Neural cell (in vitro differentiated cells): Measurements from ENCODE around the gene ADCYAP1. TPM values are rescaled to one million over a fixed set of nuclear protein-coding genes. Genes with fewer than 3 reads are reported as not detected.

Experiments
- H2AFZ ChIP-seq: fragments of 200-600, 300-800 bp; sonication (generic), shearing (Covaris generic); 2 replicates; pipeline ENCODE4 v1.6.0; 2014; ENCODE audit warnings: low read depth, mild to moderate bottlenecking, antibody characterized with exemption, low read length, moderate library complexity
- H3F3A ChIP-seq: fragments of 200-600 bp; shearing (Covaris generic); 2 replicates; pipeline ENCODE4 v1.6.1; 2016; ENCODE audit warnings: mild to moderate bottlenecking, moderate library complexity, mixed read lengths, antibody characterized with exemption, low read length; ENCODE audit not compliant: insufficient read depth, poor library complexity, severe bottlenecking
- H3K27ac ChIP-seq: fragments of 200-600, 300-800 bp; sonication (generic), shearing (Covaris generic); 2 replicates; pipeline ENCODE4 v1.5.1; 2014; ENCODE audit warnings: mild to moderate bottlenecking, low read length, moderate library complexity
- H3K27me3 ChIP-seq: fragments of 300-800, 200-600 bp; sonication (generic), shearing (Covaris generic); 2 replicates; pipeline ENCODE4 v1.6.0; 2014; ENCODE audit warnings: mild to moderate bottlenecking, low read depth, low read length, moderate library complexity; ENCODE audit not compliant: insufficient read depth
- H3K36me3 ChIP-seq: fragments of 300-800, 200-600 bp; sonication (generic), shearing (Covaris generic); 2 replicates; pipeline ENCODE4 v1.5.1; 2014; ENCODE audit warnings: mild to moderate bottlenecking, antibody characterized with exemption, low read length, moderate library complexity; ENCODE audit not compliant: insufficient read depth
- H3K4me2 ChIP-seq: fragments of 300-800, 200-600 bp; sonication (generic), shearing (Covaris generic); 2 replicates; pipeline ENCODE4 v1.6.0; 2014; ENCODE audit warnings: mild to moderate bottlenecking, low read length
- H3K4me3 ChIP-seq: fragments of 300-800, 200-600 bp; sonication (generic), shearing (Covaris generic); 2 replicates; pipeline ENCODE4 v1.5.1; 2014; ENCODE audit warnings: mild to moderate bottlenecking, low read length, moderate library complexity
- H3K79me2 ChIP-seq: fragments of 200-600 bp; shearing (Covaris generic); replicated peaks from 2 replicates; pipeline ENCODE4 v1.6.0; 2014; ENCODE audit warnings: mild to moderate bottlenecking, low read length, moderate library complexity; ENCODE audit not compliant: insufficient read depth
- H3K9ac ChIP-seq: fragments of 300-800, 200-600 bp; sonication (generic), shearing (Covaris generic); 2 replicates; pipeline ENCODE4 v1.6.1; 2016; ENCODE audit warnings: mild to moderate bottlenecking, low read length, mixed read lengths
- H3K9me2 ChIP-seq: fragments of 200-600 bp; shearing (Covaris generic); 2 replicates; pipeline ENCODE4 v1.6.1; 2016; ENCODE audit warnings: mild to moderate bottlenecking, low read length, mixed read lengths; ENCODE audit not compliant: insufficient read depth
- H3K9me3 ChIP-seq: fragments of 200-600, 300-800 bp; sonication (generic), shearing (Covaris generic); 2 replicates; pipeline ENCODE4 v1.6.1; 2016; ENCODE audit warnings: mild to moderate bottlenecking, mixed run types, low read length, moderate library complexity, mixed read lengths
- H4K20me1 ChIP-seq: fragments of 200-600 bp; shearing (Covaris generic); 2 replicates; pipeline ENCODE4 v1.6.1; 2016; ENCODE audit warnings: mild to moderate bottlenecking, mixed run types; ENCODE audit not compliant: insufficient read depth
- CTCF ChIP-seq: fragments of 450-650 bp; IDR thresholded peaks from 2 replicates; pipeline ENCODE4 v1.5.1; 2014; ENCODE audit warnings: antibody characterized with exemption, mild to moderate bottlenecking, moderate library complexity; ENCODE audit not compliant: poor library complexity, severe bottlenecking
- EP300 ChIP-seq: fragments of 450-650 bp; conservative IDR thresholded peaks from 2 replicates; pipeline ENCODE4 v1.6.1; 2014; ENCODE audit warnings: antibody characterized with exemption, mild to moderate bottlenecking, moderate library complexity; ENCODE audit not compliant: poor library complexity, severe bottlenecking
- EZH2 ChIP-seq: fragments of 200-600, 300-800 bp; shearing (Covaris generic), sonication (generic); IDR thresholded peaks from 2 replicates; pipeline ENCODE4 v1.6.1; 2014; ENCODE audit warnings: antibody characterized with exemption, low read length, borderline replicate concordance, mild to moderate bottlenecking; ENCODE audit not compliant: insufficient read depth, poor library complexity, severe bottlenecking
- MXI1 ChIP-seq: fragments of 450-650 bp; conservative IDR thresholded peaks from 2 replicates; pipeline ENCODE4 v1.6.1; 2014; ENCODE audit warnings: antibody characterized with exemption, mild to moderate bottlenecking; ENCODE audit not compliant: poor library complexity, severe bottlenecking
- POLR2AphosphoS5 ChIP-seq: IDR thresholded peaks from 2 replicates; pipeline ENCODE4 v1.6.1; 2012
- RAD21 ChIP-seq: fragments of 450-650 bp; conservative IDR thresholded peaks from 2 replicates; pipeline ENCODE4 v1.6.1; 2014; ENCODE audit warnings: antibody characterized with exemption, mild to moderate bottlenecking, moderate library complexity
- REST ChIP-seq: IDR thresholded peaks from 2 replicates; pipeline ENCODE4 v1.6.1; 2012; ENCODE audit warnings: borderline replicate concordance
- SMC3 ChIP-seq: fragments of 450-650 bp; conservative IDR thresholded peaks from 2 replicates; pipeline ENCODE4 v1.6.1; 2014; ENCODE audit warnings: antibody characterized with exemption, mild to moderate bottlenecking, moderate library complexity; ENCODE audit not compliant: poor library complexity
- TAF1 ChIP-seq: IDR thresholded peaks from 2 replicates; pipeline ENCODE4 v1.6.1; 2012; ENCODE audit warnings: low read depth
- polyA plus RNA-seq: library from polyadenylated mRNA; depleted of rRNA; stranded (reverse); fragments of >200 nt; gene quantifications from 2 replicates; pipeline ENCODE4 v1.2.3, GENCODE V29; 2014

Gene ADCYAP1
- polyA plus RNA-seq, 1 donor from 2014 or later, result 0.98 TPM

DNA sequence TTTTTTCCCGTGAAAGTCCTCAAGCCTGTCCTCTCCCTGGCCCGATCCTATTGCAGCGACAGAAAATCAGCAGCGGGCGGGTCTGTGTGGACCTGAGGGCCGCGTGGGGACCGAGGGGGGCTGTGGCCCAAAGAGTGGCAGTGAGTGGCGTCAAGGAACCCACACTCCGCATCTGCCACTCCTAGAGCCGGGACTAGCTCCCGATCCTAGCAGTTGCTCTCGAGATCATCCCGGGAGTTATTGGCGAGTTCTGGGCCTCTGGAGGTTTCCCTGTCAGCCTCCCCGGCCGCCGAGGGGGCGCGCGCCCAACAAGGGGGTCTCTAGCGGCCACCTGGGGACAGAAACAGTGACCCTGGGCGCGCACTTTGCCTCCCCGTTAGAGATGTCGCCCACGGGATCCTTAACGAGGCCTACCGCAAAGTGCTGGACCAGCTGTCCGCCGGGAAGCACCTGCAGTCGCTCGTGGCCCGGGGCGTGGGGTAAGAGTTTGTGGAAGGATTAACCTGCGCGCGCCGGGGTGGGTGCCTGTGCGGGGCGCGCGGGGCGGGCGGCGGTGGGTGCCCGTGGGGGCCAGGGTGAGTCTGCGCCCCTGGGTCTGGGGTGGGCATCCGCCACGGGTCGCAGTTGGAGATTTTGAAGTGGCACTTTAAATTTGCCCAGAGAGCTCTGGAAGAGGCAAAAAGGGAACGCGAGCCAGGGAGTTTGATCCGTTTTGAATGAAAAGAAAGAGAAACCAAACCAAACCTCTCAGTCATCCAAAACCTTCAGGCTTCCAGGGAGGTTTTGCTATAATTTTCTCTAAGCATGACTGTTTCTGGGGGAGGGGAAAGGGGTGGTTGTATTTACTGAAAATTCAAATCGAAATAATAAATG lies 3.5 kb downstream of the ADCYAP1 start:
- H3K36me3 ChIP-seq, result no peaks in the 10 kb centered on the region
- H3K4me2 ChIP-seq, result peak overlapping the region; percentile 50
- no peak overlapping the region for H3K27ac ChIP-seq
- no peak overlapping the region for H2AFZ ChIP-seq
- H3K79me2 ChIP-seq, result no peaks in the 10 kb centered on the region
- peak overlapping the region; percentile 65 for H3K4me3 ChIP-seq
- H3K27me3 ChIP-seq, result peaks cover 93% of the 10 kb centered on the region
- no peaks in the 10 kb centered on the region for H3K9me3 ChIP-seq
- H3K9ac ChIP-seq, result no peak overlapping the region
- no peaks in the 10 kb centered on the region for H3F3A ChIP-seq
- H4K20me1 ChIP-seq, result no peaks in the 10 kb centered on the region
- TF ChIP-seq POLR2AphosphoS5 (peak; percentile 26), REST (no peak), EZH2 (peak; percentile 3), SMC3 (no peak), MXI1 (no peak), EP300 (no peak), CTCF (no peak), RAD21 (no peak), TAF1 (no peak)
- H3K9me2 ChIP-seq, result no peaks in the 10 kb centered on the region

DNA sequence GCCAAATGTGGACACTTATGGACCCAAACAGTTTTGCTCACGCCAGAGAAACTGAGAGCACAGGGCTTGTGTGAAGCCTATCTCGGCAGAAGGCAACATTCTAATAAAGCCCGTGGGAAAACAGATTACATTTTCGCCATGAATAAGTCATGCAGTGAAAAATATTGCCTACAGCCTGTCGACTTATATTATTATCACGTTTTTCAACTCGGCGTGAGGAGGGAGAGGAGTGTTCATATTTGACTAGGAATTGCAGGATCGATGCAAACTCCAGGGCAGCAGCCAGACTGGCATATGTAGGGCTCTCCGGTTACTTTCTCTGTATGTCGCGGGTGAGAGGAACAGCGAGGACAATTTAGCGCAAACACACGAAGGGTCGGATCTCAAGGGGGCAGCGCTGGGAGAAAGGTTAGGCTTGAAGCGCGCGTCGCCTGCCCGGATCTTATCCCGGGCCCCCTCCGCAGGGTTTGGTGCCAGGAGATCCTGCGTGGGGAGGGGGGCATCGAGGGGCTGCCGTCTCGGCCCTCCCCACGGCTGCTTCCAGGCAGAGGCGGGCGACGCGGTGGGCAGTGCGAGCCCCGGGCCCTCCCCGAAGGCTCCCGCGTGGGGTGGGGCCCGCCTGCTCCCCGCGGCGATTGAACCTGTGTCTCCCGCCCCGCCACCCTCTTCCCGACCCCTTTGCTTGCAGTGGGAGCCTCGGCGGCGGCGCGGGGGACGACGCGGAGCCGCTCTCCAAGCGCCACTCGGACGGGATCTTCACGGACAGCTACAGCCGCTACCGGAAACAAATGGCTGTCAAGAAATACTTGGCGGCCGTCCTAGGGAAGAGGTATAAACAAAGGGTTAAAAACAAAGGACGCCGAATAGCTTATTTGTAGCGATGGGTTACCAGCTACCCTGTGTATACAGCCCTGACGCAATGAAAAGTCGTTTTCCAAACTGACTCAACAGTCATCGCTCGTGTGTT lies 4.4 kb downstream of the ADCYAP1 start:
- peak overlapping the region; percentile 52 for H3K4me3 ChIP-seq
- no peaks in the 10 kb centered on the region for H3K79me2 ChIP-seq
- no peak overlapping the region for H3K27ac ChIP-seq
- peak; percentile 41 for TF ChIP-seq EZH2
- TF ChIP-seq RAD21, result no peak
- no peak for TF ChIP-seq TAF1
- no peaks in the 10 kb centered on the region for H3K36me3 ChIP-seq
- no peaks in the 10 kb centered on the region for H3K9me2 ChIP-seq
- no peaks in the 10 kb centered on the region for H3F3A ChIP-seq
- H3K9me3 ChIP-seq, result no peaks in the 10 kb centered on the region
- H4K20me1 ChIP-seq, result no peaks in the 10 kb centered on the region
- H3K9ac ChIP-seq, result no peak overlapping the region
- no peak overlapping the region for H2AFZ ChIP-seq
- peaks cover 84% of the 10 kb centered on the region for H3K27me3 ChIP-seq
- no peak overlapping the region for H3K4me2 ChIP-seq
